ENCODE results near the gene ARHGAP27.
A peak's percentile ranks its signal among the peaks of the same experiment; 100 is the strongest.
"Not testable (repeated sequence)": the region's sequence is repeated elsewhere in the genome, so short reads cannot be mapped to it uniquely, and the experiment has no call there.

Gene ARHGAP27

GRCh38 chr17:45445901-45446743 lies 13.5 kb upstream of the ARHGAP27 start:
- DNase-seq = not testable (repeated sequence)

GRCh38 chr17:45444856-45445820 lies 12.5 kb upstream of the ARHGAP27 start:
- not testable (repeated sequence) for DNase-seq

GRCh38 chr17:45444301-45444700 lies 11.6 kb upstream of the ARHGAP27 start:
- not testable (repeated sequence) for DNase-seq

GRCh38 chr17:45443371-45444260 lies 10.9 kb upstream of the ARHGAP27 start:
- DNase-seq = not testable (repeated sequence)

- DNase-seq = no peak
- TF ChIP-seq GATA1 (IDR thresholded peaks at IDR 0.05; ENCODE audit: low read depth, low read length) = no peak
Measured at GRCh38 chr17:45441526-45442310, 9.0 kb upstream of the ARHGAP27 start.

GRCh38 chr17:45440839-45441515 lies 8.3 kb upstream of the ARHGAP27 start:
- DNase-seq = not testable (repeated sequence)

GRCh38 chr17:45440161-45440778 lies 7.6 kb upstream of the ARHGAP27 start:
- peak in 1 of 2 experiments; percentile 17 for DNase-seq
- TF ChIP-seq POLR2A (IDR thresholded peaks at IDR 0.05; ENCODE audit: low read length) (no peak), GATA1 (IDR thresholded peaks at IDR 0.05; ENCODE audit: low read depth, low read length) (no peak)

- TF ChIP-seq GATA1 (IDR thresholded peaks at IDR 0.05; ENCODE audit: low read depth, low read length) (no peak), POLR2A (IDR thresholded peaks at IDR 0.05; ENCODE audit: low read length) (no peak)
- DNase-seq = no peak
Measured at GRCh38 chr17:45438931-45439610, 6.4 kb upstream of the ARHGAP27 start.

GRCh38 chr17:45437465-45438283 lies 5.0 kb upstream of the ARHGAP27 start:
- TF ChIP-seq POLR2A (IDR thresholded peaks at IDR 0.05; ENCODE audit: low read length) (no peak), GATA1 (IDR thresholded peaks at IDR 0.05; ENCODE audit: low read depth, low read length) (no peak)
- no peak for DNase-seq

GRCh38 chr17:45436625-45437464 lies 4.2 kb upstream of the ARHGAP27 start:
- DNase-seq = no peak
- TF ChIP-seq POLR2A (IDR thresholded peaks at IDR 0.05; ENCODE audit: low read length) (no peak), GATA1 (IDR thresholded peaks at IDR 0.05; ENCODE audit: low read depth, low read length) (no peak)

- TF ChIP-seq GATA1 (IDR thresholded peaks at IDR 0.05; ENCODE audit: low read depth, low read length) (no peak), POLR2A (IDR thresholded peaks at IDR 0.05; ENCODE audit: low read length) (no peak)
Measured at GRCh38 chr17:45436161-45436560, 3.5 kb upstream of the ARHGAP27 start.

More at GRCh38 chr17:45436161-45436560, 3.5 kb upstream of the ARHGAP27 start:
- no peak for DNase-seq
